Right hindlimb (tissue), 1 donor: ENCODE results near the gene NINJ1.

Experiments used
- DNase-seq: peaks from one replicate; pipeline ENCODE4 v3.0.0-alpha.2; 2018

NINJ1 gene, protein sequence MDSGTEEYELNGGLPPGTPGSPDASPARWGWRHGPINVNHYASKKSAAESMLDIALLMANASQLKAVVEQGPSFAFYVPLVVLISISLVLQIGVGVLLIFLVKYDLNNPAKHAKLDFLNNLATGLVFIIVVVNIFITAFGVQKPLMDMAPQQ

DNA sequence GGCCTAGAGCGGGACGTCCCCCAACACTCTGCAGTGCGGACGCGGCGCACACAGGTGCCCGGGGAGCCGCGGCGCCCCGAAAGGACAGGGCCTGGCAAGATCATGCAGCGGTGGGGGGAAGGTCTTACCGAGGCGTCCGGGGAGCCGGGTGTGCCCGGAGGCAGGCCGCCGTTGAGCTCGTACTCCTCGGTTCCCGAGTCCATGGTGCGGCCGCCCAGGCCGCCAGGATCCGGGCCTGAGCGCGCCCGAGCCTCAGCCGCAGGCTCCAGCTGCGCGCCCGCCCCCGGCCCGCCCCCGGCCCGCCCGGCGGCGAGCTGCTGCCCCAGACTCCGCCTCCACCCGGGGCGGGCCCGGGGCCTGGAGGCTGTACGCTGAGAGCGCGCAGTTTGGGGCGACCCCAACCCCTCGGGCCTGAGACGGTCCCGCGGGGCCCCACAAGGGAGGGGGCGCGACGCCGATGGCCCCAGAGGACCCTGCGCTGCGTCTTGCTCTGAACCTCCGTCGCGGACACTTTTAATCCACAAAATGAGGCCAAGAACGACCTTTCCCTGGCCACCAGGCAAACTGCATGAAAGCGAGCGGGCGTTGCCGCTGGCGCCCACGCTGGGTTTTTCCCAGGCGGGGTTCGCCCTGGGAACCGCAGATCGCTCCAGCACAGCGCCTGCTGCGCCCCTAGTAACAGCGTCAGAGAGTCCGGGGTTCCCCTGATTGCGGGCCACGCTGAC, at the start of gene NINJ1:
NINJ1 (minus strand) TSS at position 237 of the 725 bp plus-strand sequence; CDS start at position 203, 34 bp downstream.
- peak; percentile 87 for DNase-seq

DNA sequence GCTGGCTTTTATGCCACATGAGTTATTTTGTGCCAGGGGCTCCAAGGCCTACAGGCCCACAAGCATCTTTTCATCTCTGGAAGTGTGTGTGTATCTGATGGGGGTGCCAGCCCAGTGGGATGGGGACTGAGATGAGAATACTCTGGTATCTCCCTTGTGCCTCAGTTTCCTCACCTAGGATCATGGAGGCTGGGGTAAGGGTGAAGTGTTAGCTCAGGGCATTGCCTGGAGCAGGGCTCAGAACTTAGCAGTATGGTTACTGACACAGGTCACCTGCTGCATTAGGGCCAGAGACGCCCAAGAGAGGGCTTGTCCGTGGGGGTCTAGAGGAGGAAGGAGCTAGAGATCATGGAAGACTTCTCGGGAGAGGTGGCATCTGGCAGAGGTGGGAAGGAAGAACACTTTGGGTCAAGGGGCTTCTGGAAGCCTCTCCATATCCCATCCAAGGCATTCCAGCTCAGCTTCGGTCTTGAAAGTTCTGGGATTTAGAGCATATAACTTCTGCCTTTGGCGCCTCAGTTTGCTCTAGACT, 49.1 kb upstream of the NINJ1 start:
- DNase-seq: no peak

DNA sequence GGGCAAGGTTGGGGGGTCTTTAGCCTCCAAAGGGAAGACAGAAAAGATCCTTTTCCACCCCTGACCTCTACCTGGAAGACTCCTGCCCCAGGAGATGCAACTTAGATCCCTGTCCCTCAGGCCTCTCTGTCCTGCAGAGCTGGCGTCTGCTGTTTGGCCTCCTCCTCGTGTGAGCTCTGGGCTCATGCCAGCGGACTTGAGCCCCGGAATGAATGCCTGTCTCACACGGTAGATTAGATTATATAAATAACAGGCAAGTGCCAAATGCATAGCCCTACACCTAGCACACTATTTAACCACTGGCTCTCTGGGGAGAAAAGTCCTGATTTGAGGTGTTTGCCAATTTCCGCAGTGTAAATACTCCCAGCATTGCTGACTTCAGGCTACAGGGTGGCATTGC, 48.5 kb upstream of the NINJ1 start:
- DNase-seq: no peak

DNA sequence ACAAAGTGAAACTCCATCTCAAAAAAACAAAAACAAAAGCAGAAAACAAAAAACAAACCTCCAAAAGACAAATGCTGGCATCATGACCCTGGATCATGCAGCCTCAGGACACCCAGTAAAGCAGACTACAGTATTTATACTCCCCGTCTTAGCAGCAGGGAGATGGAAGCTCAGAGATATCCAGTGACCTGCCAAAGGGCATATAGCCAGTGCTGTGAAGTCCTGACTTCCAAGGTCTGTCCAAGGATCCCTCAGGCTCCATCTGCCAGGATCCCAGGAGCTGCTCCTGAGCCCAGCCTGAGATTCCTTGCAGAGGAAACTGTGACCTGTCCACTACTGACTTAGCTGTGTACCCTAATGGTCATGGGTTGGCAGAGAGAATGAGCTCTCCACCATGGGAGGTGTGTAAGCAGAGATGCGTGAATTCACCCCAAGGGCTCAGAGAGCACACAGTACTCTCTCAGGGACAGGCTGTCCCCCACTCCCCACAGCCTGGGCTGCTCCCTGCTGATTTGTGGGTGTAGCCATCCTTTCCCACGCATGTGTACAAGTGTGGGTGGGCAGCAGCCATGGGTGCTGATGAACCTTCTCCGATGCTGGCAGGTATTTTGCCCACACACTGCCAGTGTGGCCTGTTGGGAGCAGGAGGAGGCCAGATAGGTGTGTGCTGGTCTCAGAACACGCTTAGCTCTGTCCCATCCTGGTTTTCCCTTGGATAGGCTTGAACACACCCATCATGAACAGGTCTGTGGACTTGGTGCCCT, 47.8 kb upstream of the NINJ1 start:
- DNase-seq: no peak

DNA sequence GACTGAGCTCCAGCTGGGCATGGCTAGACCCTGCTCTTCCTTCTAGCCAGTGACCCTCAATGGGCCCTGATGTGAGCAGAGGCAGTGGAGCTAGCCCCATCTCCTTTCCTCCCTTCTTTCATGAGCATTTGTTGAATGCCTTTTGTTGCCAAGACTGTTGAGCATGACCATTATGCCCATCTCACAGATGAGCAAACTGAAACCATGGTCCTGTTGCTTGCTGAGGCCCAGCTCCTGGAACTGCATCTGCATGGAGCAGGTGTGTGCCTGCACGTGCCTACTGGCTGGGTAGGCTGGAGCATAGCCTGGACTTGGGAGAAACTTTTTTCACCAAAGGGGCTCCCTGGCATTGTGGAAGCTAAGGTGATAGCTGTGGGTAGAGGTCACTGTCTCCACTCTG, 46.9 kb upstream of the NINJ1 start:
- DNase-seq: no peak

DNA sequence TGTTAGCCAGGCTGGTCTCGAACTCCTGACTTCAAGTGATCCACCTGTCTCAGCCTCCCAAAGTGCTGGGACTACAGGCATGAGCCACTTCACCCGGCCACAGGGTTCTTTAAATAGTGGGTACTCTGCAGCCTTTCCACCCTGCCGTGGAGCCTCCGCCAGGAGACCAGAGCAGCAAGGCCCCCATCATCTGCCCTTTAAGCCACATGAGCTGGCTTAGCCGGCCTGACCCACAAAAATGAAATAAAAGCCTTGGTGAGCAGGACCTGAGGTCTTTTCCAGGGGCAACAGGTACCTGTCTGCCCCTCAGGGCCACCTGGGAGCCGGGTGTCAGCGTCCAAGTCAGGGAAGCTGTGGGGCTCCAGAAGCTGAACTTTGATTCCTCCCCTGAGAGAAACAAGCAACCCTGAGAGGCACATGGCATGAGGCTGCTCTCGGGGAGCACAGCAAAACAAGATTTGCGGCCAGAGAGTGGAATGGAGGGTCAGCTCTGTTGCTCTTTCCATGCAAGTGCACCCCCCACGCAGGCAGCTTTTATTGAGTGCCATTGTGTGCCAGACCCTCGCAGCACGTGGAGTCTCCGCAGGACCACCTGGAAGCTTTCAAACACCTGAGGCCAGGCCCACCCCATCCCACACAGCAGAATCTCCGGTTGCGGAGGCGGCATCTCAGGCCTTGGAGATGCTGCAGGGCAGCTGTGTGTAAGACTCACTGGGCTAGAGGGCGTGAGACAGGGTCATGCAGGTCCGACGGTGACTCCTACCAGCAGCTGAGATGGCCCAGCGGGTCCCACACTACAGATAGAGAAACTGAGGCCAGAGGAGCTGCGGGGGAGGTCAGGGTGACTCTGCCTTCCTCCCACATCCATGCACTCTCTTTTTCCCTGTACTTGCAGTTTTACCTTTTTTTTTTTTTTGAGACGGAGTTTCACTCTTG, 45.1 kb upstream of the NINJ1 start:
- no peak for DNase-seq

DNA sequence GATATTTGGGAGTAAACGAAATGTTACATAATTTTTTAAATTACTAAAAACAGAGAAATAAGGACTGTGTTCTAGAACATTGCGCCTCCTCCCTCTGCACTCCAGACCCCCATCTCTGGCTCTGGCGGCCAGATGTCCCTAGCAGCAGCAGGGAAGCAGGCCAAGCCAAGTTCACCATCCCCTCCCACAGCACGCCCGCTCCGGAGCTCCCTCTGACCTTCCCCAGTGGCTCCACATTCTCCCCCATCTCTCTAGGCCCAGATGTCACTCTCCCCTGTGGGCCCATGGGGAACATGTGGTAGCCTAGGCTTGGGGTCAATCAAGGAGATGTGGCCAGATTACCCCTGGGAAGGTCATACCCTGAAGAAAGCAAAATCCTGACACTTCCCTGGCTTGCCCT, 43.6 kb upstream of the NINJ1 start:
- no peak for DNase-seq

DNA sequence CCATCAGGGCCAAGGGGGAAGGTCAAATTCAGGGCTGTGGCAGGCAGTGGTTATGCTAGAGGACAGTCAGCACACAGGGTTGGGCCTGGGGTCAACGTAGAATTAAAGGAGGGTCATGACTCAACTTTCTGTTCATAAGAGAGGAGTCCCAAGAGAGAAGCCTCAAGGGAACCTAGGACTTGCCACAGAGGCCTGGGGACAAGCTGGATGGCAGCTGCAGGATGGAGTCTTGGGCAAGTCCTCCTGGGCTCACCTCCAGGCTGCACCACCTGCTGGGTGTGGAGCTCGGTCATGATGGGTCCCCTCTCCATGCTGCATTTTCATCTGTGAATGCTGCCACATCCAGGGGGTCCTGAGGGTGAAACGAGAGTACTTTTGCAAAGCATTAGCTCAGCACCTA, 40.9 kb upstream of the NINJ1 start:
- no peak for DNase-seq

DNA sequence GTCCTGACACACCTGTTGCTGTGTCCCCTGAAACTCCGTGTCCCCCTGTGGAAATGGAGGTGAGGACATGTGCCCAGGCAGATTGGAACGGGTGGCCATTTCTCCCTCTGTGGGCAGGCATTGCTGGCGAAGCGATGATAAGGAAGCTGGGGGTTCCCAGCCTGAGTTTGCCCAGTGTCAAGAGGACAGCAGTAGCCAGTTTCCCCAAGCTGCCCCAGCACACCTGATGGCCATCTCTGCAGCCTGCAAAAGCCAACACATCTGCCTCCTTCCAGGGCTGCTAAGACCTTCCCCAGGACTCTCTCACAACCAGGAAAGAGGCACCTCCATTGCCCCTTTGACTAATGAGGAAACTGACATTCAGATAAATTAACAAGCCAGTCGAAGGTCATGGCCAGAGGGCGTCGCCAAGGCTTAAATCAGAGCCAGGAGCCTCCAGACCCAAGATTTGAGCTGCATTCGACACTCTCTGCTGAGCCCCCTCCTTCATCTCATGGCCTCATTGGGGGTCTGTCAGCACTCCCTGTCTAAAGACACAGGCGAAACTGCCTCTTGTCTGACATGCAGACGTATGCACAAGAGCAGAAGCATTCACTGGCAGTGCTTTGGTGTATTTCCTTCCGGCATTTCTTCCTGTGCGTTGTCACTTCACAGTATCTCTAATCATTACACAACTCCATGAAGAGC, 39.5 kb upstream of the NINJ1 start:
- no peak for DNase-seq

DNA sequence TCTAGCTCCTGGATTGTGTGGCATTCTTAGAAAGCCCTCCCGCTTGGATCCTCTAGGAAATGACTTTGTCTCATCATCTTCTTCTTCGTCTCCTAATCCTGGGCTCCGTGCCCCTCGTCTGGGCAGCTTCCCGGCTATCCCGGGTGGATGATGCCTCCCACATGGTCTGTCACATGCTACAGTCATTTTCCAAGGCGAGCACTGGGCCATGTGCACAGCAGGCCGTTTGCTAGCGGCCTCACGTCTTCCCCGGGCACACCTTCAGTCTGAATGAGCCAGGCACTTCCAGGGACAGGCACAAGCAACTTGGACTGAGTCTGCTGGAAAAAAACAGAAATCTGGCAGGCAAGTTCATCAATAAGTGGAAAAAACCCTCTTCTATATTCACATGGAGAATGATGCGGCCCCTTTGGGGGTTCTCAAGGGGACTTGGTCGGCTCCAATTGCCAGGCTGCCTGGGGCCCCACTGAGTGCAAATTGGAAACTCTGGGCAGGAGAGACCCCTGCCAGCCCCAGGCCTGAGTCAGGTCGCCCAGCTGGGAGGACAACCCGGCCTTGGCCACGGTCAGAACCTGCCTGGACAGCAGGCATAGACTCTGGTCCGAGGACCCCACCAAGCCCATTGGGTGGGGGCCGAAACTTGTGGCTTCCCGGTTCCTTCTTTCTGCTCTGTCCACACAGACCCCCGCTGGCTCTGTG, 38.8 kb upstream of the NINJ1 start:
- DNase-seq: peak; percentile 46

DNA sequence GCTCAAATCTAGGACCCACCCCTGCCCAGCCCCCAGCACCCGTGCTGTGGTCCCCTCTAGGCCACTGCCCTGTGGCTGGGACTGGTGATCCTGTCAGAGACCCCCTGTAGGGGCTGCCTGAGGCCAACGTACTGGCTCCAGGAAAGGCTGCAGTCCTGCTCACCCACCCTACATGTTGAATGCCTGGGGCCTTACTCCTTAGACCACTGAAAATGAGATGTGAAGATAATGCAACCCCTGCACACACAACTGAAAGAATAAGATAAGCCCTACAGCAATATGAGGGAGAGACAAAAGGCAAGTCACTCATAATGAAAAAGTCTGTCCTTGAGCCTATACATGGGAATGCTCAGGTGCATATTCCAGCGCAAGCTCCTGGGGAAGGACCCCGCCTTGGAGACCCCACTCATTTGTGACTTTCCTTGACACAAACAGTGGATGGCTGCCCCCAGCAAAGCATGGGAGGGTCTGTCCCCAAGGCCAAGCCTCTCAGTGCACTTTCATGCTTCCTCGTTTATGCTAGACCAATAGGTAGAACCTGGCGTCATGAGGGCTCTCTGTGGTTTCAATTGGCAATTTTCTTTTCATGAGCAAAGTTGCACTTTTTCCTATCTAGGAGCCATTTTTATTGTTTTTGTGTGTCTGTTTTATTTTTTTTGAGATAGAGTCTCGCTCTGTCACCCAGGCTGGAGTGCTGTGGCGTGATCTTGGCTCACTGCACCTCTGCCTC, 37.4 kb upstream of the NINJ1 start:
- DNase-seq: no peak

DNA sequence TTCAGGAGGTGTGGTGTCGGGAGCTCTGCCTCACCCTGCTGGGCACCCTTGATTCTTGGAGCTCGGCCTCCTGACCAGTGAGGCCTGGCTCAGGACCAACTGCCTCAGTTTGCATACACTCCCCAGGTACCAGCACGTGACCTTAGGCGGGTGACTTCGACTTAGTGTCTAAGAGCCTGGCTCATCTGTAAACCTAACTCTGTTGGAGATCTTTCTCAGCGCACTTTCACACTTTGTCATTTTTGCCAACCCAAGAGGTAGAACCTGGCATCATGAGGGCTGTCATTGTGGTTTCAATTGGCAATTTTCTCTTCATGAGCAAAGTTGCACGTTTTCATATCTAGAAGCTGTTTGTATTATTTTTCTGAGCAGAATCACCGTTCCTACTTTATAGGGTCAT, 36.5 kb upstream of the NINJ1 start:
- DNase-seq: no peak

DNA sequence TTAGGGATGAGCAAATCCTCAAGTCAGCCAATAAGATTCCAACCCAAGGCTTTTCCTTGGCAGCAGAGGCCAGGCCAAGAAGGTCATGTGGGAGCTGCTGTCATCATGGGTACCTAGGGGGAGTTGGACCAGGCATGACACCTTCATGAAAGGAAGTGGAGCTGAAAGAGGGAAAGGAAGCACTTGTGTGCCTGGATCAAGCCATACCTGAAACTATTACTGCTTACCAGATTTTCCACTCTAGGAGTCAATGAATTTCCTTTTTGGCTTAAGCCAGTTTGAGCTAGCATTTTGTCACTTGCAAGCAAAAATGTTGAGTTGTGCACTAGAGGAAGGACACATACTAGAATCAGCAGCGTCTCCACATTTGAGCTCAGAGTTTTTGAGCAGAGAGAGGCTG, 35.4 kb upstream of the NINJ1 start:
- no peak for DNase-seq

DNA sequence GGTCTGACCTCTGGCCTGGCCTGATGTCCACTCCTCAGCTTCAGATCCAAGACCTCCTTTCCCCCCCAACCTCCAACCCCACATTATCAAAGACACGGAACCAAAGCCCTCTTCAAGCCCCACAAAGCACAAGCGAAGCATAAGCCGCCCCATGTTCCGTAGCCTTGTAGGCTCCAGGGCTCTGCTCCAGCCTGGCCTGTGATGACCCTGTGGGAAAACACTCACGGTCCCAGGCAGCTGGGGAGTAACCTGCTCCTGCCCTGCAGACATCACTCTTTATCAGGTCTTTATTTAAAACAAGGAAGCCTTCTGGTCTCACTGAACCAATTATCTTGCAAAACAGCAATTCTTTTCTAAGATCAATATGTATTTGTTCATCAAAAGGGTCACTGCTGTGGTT, 34.5 kb upstream of the NINJ1 start:
- DNase-seq: no peak

DNA sequence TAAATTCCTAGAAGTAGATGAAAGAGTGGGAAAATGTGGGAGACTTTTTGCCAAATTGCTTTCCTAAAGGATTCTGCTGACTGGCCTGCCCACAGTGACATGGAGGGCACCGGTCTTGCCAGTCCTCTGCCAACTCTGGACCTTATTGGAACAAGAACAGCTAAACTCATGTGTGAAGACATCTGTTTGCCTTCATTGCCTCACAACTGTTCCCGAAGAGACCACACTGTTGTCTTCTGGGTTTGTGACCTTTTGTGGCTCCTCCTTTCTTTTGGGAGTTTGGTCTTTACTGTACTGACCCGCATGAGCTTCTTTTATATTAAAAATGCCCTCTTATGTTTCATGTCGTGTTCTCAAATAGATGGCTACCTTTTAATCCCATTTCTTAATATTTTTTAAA, 33.8 kb upstream of the NINJ1 start:
- no peak for DNase-seq

DNA sequence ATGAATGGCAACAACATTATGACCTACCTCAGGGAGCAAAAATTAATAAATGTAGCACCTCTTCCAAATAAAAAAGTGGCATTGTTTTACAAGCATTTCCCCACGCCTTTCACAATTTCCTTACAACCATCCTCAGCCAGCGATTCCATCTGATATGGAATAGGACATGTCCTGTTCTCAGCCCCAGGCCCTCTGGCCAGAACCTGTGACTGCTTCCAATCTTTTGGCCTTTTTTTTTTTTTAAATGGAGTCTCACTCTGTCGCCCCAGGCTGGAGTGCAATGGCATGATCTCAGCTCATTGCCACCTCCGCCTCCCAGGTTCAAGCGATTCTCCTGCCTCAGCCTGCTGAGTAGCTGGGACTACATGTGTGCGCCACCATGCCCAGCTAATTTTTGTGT, 33.1 kb upstream of the NINJ1 start:
- DNase-seq: no peak

DNA sequence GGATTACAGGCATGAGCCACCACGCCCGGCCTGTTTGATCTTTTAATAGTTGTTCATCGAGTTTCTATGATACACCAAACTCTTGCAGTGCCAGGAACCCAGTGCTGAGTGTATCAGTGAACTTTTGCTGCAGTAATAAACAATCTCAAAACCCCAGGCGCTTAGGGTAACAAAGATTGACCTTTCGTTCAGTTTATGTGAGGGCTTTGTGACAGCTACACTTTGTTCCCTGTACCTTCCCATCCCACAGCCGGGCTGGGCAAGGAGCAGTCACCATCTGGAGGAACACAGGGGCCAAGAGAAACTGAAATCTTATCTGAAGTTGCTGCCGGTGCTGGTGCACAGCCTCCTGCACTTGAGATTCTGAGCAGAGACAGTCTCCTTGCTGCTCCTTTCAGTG, 32.6 kb upstream of the NINJ1 start:
- DNase-seq: no peak

DNA sequence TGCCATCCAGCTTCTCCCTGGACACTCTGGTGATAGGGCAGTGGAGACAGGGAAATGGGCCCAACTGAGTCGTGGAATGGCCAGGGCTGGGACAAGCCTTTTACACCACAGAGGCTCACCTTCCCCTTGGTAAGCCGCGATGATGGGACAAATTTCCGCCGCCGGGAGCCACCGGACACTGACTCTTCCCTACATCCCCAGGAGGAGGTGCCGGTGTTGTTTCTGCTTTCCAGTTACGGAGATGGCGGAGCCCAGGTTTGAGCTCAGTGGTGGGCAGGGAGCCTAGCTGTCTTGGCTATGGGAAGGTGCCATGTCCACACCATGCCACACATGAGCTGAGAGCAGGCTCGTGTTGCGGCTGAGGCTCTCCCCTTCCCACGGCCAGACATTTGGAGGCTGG, 30.0 kb upstream of the NINJ1 start:
- DNase-seq: no peak

DNA sequence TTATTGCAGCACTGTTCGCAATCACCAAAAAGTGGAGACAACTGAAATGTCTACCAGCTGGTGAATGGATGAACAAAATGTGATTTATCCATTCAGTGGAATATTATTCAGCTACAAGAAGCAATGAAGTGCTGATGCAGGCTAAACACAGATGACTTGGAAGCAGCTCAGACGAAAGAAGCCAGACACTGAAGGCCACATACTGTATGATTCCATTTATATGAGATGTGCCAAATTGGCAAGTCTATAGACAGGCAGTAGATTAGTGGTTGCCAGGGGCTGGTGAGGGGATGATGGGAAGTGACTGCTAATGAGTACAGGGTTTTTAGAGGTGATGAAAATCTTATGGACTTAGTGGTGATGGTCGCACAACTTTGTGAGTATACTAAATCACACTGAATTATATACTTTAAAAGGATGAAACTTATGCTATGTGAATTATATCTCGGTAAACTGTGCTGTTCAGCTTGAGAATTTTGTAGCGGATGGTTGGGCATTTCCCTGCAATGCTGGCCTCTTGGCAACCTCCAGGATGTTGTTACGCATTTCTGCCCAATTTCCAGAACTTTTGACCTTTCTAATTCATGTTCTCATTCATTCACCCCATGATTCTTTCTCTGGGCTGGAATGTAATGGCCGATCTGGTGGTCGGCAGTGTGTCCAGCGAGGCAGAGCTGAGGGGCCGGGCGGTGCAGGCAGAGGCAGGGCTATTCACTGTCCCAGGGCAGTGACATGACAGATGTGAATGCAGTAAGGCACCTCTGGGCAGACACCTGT, 27.9 kb upstream of the NINJ1 start:
- DNase-seq: peak; percentile 63
